Astrocyte (in vitro differentiated cells and primary cell): ENCODE measurements around the gene ST6GALNAC6.

ENCODE experiments used
- EZH2 ChIP-seq: IDR thresholded peaks from 2 replicates; pipeline ENCODE4 v1.6.1; 2012; ENCODE audit warnings: mild to moderate bottlenecking, low read length, inconsistent platforms; ENCODE audit not compliant: insufficient read depth
- TF ChIP-seq, protein P1 (sequence below): IDR thresholded peaks from 2 replicates; pipeline ENCODE4 v1.5.1; 2011; ENCODE audit warnings: low read depth, mild to moderate bottlenecking, inconsistent platforms, low read length, moderate library complexity; ENCODE audit not compliant: insufficient read depth

DNA sequence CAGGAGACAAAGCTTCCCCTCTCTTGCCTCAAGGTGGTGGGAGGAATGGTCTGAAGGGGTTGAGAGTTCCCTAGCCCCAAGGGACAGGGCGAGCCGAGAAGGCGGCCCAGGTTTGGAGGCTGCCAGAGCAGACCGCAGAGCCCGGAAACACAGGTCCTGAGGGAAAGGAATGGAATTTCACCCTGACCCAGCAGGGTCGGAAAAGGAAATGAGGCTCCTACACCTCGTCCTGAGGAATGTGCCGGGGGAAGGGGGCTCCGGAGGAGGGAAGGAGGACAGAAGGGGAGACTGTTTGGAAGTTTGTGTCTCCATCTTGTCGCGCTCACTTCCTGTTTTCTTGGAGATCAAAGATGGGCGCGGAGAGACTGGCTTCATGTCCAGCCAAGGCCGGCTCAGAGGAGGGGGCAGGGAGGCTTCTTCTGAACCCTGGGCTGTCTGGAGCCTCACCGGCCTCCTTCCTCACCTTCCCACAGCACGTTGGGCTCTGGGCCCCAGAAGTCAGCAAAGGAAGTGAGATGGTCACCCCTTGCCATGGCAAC lies 54.5 kb downstream of the ST6GALNAC6 start:
- TF ChIP-seq, protein P1, sequence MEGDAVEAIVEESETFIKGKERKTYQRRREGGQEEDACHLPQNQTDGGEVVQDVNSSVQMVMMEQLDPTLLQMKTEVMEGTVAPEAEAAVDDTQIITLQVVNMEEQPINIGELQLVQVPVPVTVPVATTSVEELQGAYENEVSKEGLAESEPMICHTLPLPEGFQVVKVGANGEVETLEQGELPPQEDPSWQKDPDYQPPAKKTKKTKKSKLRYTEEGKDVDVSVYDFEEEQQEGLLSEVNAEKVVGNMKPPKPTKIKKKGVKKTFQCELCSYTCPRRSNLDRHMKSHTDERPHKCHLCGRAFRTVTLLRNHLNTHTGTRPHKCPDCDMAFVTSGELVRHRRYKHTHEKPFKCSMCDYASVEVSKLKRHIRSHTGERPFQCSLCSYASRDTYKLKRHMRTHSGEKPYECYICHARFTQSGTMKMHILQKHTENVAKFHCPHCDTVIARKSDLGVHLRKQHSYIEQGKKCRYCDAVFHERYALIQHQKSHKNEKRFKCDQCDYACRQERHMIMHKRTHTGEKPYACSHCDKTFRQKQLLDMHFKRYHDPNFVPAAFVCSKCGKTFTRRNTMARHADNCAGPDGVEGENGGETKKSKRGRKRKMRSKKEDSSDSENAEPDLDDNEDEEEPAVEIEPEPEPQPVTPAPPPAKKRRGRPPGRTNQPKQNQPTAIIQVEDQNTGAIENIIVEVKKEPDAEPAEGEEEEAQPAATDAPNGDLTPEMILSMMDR, result no peak
- TF ChIP-seq EZH2, result no peak
